Activated CD4-positive, alpha-beta T cell treated with anti-CD3 and anti-CD28 coated beads, Interleukin-2, amount 50 U/mL, for 16 hours (primary cell): ENCODE data around the gene MAPT.
A peak's percentile ranks its signal among the peaks of the same experiment; 100 is the strongest.

Experiments used
- DNase-seq: peaks from one replicate; pipeline ENCODE4 v3.0.0-alpha.2; 2020

MAPT gene

DNA sequence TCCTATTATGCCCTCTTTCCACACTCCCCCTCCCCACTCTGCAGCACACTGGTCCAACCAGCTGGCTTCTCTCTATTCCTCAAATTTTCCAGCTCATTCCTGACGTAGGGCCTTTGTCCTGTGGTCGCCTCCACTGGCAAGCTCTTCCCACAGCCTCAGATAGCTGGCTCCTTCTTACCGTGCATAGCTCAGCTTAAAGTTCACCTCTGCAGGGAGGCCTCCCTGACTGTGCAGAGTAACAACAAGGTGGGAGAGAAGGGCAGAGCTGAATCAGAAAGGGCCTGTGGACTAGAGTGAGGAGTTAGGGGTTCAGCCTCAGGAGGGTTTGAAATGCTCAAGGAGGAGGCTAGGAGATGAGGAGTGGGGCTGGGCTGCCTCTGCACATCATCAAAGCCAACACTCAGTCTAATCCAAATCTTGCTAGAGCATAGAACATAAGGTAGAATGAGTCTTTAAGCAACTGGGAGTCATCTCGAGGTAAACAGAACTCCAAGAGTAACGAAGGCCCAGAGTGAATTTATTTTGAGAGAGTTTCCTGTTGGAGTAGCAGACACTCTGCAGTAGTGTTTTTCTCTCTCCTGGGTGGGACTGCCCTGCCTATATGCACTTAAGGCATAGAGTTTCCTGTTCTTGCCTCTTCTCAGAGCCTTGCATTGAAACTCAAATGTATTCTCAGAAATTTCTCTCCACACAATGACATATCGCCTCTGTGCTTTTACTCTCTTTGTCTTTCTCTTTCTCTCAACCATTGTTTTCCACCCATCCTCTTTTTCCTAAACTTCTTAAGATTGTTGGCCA, 30.3 kb upstream of the MAPT start:
- DNase-seq = no peak

DNA sequence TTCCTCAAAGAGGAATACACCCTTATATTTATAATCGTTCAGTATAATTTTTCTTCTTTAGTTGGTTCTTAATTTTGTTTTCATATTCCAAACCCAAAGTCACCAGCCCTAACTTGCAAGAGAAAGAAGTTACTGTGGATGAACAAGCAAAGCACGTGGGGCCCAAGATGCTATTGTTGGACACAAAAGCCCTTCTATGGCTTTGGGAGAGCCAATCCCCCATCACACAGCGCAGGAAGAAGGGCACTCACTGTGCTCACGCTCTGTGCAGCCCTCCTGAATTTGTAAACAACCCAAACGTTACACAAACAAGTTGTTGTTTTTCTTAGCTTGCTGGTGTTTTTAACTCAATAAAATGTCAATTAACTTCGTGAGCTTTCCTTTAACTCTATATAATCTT, 27.2 kb upstream of the MAPT start:
- no peak for DNase-seq

DNA sequence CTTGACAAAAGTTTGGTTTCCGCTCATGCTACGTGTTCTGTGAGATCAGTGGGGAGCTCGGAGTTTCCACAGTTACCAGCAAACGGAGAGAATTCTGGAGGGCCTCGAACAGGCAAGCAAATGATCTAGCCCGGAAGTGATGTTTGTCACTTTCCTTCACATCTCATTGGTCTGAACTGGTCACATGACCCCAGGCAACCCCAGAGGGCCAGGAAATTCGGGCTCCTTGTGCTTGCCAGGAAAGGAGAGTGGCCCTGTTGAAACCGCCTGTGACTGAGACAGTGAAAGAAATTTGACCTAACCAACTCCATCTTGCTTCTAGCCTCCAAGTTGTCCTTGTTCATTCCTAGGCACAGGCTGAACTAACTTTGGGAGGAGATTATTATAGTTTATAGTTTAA, 26.7 kb upstream of the MAPT start:
- DNase-seq = no peak

DNA sequence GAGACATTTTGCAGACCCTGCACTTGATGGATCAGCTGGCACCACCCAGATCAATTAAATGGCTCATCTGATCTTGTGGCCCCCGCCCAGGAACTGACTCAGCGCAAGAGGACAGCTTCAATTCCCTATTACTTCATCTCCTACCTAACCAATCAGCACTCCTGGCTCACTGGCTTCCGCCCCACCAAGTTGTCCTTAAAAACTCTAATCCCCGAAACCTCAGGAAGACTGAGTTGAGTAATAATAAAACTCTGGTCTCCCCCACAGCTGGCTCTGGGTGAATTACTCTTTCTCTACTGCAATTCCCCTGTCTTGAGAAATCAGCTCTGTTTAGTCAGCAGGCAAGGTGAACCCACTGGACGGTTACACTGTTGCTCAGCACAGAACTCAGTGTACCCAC, 26.1 kb upstream of the MAPT start:
- DNase-seq = no peak

DNA sequence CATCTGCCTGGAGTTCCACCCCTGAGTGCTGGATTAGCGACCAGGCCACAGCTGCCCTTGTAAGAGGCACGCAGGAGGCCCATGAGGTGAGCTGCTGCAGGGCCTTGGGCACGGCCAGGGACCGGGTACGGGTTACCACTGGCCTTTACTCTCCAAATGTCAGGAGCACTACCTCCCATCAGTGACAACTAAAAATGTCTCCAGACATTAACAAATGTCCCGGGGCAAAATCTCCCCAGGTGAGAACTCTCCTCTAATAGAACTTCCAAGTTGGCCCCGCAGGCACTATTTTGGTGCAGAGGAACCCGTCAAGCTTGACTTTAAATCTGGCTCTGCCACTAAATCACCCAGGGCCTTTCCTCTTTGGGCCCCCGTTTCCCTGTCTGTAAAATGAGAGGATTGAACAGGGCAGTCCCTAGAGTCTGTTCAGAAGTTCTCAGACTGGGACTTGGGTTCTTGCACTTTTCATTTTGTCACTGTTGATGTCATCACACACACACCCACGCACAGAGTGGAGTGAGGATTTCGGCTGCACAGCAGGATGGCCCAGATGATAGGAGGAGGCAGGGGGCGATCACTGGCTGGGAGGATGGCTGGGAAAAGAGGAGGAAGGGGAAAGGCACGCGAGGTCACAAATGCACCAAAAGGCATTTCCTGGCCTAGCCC, 24.5 kb upstream of the MAPT start:
- no peak for DNase-seq

DNA sequence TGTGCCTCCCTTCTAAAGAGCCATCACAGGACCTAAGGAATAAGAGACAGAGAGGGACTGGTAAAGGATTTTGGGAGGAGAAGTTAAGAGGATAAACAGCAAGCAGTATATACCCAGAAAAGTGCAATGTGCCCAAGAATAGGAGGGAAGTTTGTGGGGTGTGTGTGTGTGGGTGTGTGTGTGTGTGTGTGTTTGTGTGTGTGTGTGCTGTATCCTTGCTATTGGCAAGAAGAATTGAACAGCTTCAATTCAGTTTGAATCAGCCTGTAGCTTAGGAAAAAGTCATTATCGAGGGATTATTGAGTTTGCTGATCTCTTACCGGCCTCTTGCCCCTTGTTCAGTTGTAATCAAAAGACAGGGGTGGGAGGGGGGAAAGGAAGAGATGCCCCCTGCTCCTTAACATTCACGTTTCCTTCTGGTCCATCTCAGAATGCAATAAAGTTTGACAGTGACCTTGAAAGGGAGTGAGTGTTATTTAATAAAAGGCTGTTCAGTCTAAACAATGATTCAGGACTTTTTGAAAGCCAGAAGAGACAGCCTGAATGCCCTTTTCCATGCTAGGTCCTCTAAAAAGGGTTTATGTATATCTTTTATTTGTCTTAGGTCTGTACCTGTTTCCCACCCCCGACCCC, 23.9 kb upstream of the MAPT start:
- DNase-seq = no peak

DNA sequence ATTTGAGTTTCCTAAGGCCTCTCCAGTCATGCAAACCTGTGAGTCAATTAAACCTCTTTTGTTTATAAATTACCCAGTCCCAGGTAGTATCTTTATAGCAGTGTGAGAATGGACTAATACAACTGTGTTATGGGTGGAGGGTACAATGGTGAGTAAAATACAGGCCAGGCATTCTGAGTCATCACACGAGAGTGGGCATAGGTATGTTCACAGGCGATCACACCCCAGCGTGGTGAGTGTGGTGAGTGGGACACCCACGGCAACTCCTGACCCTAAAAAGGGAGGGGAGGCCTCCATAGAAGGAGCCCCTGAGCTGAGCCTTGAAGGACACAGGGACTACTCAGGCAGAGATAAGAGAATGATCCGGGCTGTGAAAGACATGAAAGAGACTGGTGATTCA, 22.6 kb upstream of the MAPT start:
- DNase-seq = no peak

DNA sequence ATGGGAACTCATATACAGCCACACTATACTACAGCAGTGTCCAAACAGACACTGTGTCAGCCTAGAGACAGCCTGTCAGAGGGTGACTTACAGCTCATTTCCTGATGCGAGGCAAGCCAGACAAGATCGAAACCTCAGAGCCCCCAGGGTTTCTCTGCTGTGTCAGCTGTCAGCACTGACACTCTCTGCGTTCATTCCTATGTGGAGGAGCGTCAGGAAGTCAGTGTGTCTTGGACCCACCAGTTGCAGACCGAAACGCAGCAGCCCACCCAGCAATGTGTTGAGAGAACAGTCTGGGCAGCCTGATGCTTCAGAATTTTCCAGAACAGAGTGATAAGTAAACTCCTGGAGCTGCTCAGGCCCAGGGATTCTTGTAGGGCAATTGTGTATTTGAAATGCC, 20.6 kb upstream of the MAPT start:
- DNase-seq = peak; percentile 57

DNA sequence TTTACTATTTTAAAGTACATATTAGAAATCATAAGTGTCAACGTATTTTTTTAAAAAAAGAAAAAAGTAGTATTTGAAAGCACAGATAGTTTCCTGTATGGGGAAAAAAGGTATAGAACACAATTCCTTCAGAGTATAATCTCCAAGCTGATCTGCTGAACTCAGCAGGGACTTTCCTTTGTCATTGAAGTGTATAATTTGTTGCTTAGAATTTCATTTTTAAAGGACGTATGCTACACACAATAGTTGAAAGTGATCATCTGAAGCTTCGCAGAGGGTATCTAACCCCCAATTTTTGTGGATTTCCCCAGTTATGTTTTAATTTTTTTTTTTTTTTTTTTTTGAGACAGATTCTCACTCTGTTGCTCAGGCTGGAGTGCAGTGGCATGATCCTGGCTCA, 20.2 kb upstream of the MAPT start:
- DNase-seq = no peak

DNA sequence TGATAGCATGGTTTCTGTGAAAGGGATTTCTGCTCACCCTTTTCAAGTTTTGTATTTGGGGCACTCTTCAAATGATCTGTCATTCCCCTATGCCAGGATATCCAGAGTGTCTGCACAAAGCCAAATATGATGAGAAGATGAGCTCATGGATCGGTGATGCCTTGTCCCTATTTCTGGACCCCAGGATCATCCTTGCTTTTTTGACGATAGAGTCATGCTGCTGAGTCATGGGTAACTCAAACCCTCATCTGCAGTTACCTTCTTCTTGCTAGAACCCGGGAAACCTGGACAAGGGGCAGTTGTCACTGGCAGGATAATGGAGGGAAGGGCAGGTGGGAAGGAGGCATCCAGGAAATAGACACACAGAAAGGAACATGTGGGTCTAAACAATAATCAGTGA, 17.8 kb upstream of the MAPT start:
- no peak for DNase-seq

DNA sequence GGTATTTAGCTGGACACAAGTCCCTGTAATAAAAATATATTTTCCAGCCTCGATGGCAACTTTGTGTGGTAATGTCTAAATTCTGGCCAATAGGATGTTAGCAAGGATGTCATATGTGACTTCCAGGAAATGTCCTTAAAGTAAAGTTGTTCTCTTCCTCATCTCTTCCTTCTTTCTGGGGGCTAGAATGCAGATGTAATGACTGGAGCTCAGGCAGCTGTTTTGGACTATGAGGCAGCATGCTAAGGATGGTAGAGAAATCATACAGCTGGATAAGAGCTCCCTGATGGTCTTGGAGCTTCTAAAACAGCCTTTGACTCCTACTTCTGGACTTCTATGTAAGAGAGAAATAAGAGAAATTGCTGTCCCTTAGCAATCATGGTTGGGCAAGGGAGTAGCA, 16.9 kb upstream of the MAPT start:
- DNase-seq = no peak

DNA sequence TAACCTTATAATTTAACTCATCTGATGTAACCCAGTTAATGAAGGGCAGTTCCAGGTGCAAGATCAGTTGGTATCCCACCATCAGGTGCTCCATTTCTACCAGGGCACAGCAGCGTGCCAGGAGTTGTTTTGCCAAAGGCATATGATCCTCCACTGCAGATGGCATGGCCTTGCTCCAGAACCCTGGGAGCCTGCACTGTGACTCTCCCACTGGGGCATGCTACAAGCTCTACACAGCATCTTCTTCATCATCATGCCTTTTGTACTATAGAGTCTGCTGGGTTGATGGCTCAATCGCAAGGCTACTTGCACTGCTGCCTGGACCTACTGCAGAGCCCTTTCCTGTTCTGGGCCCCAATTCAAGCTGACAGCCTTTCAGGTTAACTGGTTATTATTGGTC, 11.3 kb upstream of the MAPT start:
- no peak for DNase-seq

DNA sequence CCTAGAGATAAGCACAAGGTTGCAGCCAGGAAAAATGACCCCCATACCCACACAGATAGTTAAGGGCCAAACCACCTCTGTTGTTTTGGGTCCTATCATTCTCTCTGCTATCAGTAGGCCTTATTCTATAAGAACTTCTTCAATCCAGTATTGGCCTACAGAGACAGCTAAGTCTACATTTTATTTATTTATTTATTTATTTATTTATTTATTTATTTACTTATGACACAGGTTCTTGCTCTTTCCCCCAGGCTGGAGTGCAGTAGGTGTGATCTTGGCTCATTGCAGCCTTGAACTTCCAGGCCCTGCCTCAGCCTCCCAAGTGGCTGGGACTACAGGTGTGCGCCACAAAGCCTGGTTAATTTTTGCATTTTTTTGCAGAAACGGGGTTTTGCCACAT, 7.5 kb upstream of the MAPT start:
- DNase-seq = no peak

DNA sequence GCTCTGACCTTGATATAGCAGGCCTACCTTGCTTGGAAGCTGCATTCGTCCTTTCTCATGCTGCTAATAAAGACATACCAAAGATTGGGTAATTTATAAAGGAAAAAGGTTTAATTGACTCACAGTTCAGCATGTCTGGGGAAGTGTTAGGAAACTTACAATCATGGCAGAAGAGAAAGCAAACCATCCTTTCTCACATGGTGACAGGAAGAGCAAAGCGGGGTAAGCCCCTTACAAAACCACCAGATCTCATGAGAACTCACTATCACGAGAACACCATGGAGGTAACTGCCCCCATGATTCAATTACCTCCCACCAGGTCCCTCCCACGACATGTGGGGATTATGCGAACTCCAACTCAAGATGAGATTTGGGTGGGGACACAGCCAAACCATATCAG, 6.0 kb upstream of the MAPT start:
- no peak for DNase-seq

DNA sequence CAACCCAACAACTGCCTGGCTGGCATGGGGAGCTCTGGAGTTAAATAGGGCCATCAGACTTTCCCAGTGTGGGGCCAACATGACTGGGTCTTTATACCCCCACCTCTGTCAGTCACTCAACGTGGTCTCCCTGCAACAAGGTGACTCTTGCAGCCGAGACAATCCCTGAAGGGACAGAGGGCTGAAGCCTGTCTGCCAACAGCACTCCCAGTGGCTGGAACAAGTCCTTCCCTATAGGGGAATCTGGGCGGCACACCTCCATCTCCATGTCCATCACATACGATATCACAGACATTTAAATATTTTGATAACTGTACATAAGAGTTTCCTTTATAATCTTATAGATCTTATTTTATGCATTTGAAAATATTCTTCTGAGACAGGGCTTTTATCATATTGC, 4.8 kb upstream of the MAPT start:
- no peak for DNase-seq

DNA sequence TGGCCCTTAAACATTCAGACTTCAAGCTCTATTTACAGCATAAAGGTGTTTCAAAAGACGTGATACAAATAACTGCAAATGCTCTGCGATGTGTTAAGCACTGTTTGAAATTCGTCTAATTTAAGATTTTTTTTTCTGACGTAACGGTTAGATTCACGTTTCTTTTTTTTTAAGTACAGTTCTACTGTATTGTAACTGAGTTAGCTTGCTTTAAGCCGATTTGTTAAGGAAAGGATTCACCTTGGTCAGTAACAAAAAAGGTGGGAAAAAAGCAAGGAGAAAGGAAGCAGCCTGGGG, 681 bp upstream of the MAPT start:
- no peak for DNase-seq

DNA sequence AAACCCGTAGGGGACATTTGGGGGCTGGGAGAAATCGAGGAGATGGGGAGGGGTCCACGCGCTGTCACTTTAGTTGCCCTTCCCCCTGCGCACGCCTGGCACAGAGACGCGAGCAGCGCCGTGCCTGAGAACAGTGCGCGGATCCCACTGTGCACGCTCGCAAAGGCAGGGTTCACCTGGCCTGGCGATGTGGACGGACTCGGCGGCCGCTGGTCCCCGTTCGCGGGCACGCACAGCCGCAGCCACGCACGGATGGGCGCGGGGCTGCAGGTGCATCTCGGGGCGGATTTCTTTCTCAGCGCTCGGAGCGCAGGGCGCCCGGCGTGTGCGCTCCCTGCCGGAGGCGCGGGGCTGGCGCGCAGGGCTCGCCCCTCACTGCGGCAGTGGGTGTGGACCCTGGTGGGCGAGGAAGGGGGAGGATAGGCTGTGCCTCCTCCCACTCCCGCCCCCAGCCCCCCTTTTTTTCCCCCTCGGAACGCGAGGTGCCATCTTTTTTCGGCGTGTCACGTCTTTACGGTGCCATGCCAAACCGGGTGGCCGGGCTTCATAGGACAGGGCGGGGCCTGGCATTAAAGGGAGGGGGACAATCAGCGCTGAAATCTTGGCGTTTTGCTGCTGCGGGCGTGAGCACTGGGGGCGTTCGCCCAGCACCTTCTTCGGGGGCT, 1.1 kb downstream of the MAPT start:
- no peak for DNase-seq

DNA sequence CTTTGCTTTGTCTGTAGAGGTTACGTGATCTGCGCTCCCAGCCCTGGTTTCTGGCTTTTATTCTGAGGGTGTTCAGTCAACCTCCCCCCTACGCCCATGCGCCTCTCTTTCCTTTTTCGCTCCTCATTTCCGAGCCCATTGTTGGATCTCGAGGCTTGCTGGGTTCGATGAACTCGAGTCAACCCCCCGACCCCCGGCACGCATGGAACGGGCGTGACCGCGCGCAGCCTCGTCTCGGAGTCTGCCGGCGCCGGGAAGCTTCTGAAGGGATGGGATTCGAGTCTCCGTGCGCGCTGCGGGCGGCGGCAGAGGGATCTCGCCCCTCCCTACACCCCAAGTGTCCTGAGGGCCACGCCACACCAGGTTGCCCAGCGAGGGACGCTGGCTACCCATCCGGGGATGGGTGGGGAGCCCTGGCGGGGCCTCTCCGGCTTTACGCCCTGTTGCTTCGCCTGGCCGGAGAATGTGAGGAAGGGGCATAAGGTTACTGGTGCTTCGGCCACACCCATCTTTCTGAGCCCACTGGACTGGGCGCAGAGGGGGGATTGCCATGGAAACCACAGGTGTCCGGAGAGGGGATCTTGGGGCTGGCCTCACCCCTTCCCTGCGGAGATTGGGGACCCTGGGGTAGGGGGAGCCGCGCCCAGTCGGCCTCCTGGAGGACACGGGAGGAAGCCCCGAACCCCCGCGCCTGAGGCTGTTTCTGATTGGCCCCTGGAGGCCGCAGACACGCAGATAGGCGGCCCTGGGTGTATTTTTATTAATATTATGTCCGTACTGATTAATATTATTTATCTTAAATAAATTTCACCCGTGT, 1.8 kb downstream of the MAPT start:
- DNase-seq = no peak

DNA sequence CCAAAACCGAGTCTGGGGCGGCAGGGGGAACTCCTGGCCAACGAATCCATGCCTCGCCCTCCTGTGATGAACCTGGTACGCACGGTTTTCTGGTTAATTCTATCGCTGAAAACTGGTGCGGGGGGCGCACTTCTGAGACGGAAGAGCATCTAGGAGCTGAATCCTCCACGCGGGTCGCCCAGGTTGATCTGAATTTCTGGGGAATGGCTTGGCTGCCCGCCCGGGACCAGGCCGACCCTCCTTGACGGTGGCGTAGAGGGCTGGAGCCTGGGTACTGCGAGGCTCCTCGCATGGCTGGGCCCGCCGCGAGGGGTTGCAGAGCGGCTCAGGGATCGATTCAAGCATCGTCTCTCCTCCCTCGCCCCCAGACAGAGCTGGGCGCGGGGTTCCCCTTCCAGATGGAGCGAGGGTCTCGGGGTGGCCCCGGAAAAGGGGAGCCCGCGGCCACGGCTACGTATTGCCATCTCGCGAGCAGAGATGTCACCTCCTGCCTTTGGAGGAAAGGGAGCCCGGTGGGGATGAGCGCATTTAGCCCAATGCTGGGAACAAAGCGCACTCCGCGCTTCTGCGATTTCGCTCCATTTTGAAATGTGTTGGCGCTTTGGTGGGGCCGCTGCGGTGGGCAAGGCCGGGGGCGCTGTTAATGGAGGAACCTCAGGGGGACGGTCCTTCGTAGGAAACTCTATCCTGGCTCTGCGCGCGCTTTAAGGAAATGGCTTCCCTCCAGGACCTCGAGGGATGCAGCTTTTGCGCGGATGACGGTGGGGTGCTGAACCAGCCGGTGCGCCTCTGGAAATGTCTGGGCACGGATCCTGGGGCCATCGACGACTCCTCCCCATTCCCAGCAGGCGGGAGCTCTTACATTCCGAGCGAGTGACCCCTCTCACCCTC, 2.7 kb downstream of the MAPT start:
- DNase-seq = no peak

DNA sequence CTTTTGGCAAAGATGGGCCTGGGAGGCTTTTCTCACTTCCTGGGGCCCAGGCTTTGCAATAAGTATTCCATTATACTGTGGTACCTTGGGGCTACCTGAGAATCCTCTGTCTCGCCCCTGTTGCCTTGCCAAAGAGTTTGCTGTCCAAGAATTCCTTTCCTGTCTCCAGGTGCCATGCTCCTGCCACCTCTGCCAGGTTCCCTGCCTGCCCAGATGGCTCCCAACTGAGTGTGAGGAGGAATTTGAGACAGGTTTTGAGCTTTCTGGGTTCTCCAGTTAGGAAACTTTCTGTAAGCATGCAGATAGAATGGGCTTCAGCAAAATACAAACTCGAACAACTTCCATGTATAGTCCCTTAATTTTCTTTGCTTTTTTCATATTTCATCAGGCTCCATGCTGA, 5.8 kb downstream of the MAPT start:
- no peak for DNase-seq

DNA sequence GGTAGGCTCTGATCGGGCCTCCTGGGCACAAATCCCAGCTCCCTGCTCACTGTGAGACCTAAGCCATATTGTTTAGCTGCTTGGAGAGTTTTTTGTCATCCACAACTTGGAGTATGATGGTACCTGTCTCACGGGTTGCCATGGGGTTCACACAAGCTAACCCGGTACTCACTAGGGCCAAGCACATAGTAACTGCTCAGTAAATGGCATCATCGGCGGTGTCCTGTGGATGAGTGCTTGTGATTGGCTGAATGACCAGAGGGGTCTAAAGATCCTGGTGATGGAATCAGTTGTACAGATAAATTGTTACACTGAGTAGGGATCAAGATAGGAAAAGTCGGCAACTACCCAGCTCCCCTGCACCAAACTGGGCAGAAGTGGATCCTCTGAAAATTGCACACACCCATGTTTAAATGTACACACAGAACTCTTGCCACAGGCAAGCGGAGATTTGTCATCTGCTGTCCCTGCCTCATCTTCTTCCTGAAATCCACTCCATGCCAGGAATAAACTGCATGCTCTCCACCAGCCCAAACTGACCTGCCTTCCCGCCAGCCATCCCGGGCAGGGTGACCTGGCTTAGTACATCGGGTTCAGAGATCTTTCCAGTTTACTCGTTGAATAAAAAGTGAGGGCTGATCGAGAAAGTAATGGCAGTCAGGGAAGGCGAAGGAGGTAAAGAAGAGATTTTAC, 6.5 kb downstream of the MAPT start:
- DNase-seq = no peak
